IMR-90 (cell line): Measurements from ENCODE around the gene MMP8.

Experiments used
- CEBPB ChIP-seq: IDR thresholded peaks from 2 replicates; pipeline ENCODE4 v1.6.1; 2012; ENCODE audit warnings: low read depth, low read length, improper control_type of control experiment
- CTCF ChIP-seq: conservative IDR thresholded peaks from 2 replicates; pipeline ENCODE4 v1.5.1; 2012; ENCODE audit warnings: mild to moderate bottlenecking, low read depth, low read length, improper control_type of control experiment
- MAFK ChIP-seq: IDR thresholded peaks from 2 replicates; pipeline ENCODE4 v1.6.1; 2012; ENCODE audit warnings: low read depth, low read length, improper control_type of control experiment
- MXI1 ChIP-seq: IDR thresholded peaks from 2 replicates; pipeline ENCODE4 v1.6.1; 2012; ENCODE audit warnings: low read depth, mild to moderate bottlenecking, low read length, moderate library complexity, borderline replicate concordance
- NFE2L2 ChIP-seq: fragments of 150-350 bp; IDR thresholded peaks from 2 replicates; pipeline ENCODE4 v1.6.1; 2016; ENCODE audit warnings: low read depth, mild to moderate bottlenecking, low read length
- POLR2A ChIP-seq: IDR thresholded peaks from 2 replicates; pipeline ENCODE4 v1.6.1; 2012; ENCODE audit warnings: mild to moderate bottlenecking, low read depth, low read length
- RAD21 ChIP-seq: IDR thresholded peaks from 2 replicates; pipeline ENCODE4 v1.6.1; 2012; ENCODE audit warnings: low read length, improper control_type of control experiment
- RCOR1 ChIP-seq: IDR thresholded peaks from 2 replicates; pipeline ENCODE4 v1.6.1; 2012; ENCODE audit warnings: mild to moderate bottlenecking, low read length, improper control_type of control experiment; ENCODE audit not compliant: insufficient replicate concordance
- USF2 ChIP-seq: fragments of 150-350 bp; IDR thresholded peaks from 2 replicates; pipeline ENCODE4 v1.6.1; 2017; ENCODE audit warnings: mild to moderate bottlenecking, antibody characterized with exemption, low read length, low read depth

- TF ChIP-seq POLR2A: no peak
- no peak for TF ChIP-seq CEBPB
- no peak for TF ChIP-seq CTCF
- TF ChIP-seq RAD21: no peak
- no peak for TF ChIP-seq RCOR1
- no peak for TF ChIP-seq MAFK
- no peak for TF ChIP-seq MXI1
- TF ChIP-seq NFE2L2: no peak
- TF ChIP-seq USF2: no peak
Measured at GRCh38 chr11:102751673-102752072, 26.9 kb upstream of the MMP8 start.
